Activated naive CD4-positive, alpha-beta T cell treated with anti-CD3 and anti-CD28 coated beads, Interleukin-2, amount 50 U/mL, for 16 hours (primary cell): ENCODE results near the gene DPP9.

ENCODE experiments used
- DNase-seq: peaks from one replicate; pipeline ENCODE4 v3.0.0-alpha.2; 2020

DPP9 gene

DNA sequence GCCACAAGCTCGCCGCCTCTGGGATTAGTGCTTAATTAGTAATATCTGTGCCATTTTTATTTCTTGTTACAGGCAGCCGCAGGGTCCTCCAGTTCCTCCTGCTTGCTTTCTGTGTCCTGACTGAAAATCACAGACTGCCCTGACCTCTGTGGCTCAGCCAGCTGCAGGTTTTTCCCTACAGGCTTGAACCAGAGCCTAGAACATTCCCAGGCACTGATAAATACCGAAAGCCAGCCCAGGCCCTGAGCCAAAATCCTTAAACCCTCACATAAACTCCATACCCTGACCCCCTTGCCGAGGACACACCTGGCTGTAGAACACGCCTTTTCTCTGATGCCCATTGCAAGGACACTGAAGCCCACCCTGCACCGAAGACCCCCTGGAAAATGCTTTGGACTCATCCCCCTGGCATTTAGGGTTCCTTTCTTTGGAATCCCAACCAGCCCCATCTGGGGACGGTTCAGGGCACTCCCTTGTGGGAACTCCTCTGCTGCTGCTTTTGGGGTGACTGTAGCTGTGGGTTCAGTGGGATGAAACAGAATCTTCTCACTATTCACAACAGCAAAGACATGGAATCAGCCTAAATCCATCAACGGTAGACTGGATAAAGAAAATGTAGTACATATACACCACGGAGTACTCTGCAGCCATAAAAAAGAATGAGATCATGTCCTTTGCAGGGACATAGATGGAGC lies 15.5 kb downstream of the DPP9 start:
- no peak for DNase-seq

DNA sequence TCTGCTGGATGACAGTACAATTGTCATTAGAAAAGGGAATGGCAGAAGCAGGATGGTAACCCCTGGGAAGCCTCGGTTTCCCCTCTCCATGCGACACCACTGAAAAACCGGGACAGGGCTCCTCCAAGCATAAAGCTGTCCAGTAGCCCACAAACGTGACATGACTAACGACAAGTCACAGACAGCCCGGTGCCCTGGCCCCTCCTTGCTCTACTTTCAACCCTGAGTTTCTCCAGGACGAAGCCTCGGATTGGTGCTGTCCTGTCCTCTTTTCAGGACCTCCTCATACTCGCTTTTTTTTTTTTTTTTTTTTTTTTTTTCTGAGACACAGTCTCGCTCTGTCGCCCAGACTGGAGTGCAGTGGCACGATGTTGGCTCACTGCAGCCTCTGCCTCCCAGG lies 16.3 kb downstream of the DPP9 start:
- no peak for DNase-seq

- DNase-seq = no peak
Observed at GRCh38 chr19:4705413-4706131, 18.1 kb downstream of the DPP9 start.

DNA sequence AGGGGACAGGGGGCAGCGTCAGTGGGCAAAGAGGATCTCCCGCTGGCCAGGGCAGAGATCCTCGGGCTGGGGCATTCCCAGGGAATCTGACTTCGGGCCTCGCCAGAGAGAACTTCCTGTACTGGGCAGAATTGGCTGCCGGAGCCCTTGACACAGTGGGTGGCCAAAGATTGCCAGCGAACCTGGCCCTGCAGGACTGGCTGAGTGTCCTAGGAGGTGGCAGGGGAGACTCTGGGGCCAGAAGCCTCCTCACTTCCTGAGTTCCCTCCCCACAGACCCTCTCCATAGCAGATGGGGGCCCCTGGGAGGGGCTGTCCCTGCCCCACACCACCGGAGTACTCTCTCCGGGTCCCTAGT lies 19.3 kb downstream of the DPP9 start:
- no peak for DNase-seq

GRCh38 chr19:4703671-4704316 lies 19.8 kb downstream of the DPP9 start:
- DNase-seq = no peak

- DNase-seq = no peak
Observed at GRCh38 chr19:4702764-4703163, 20.9 kb downstream of the DPP9 start.

DNA sequence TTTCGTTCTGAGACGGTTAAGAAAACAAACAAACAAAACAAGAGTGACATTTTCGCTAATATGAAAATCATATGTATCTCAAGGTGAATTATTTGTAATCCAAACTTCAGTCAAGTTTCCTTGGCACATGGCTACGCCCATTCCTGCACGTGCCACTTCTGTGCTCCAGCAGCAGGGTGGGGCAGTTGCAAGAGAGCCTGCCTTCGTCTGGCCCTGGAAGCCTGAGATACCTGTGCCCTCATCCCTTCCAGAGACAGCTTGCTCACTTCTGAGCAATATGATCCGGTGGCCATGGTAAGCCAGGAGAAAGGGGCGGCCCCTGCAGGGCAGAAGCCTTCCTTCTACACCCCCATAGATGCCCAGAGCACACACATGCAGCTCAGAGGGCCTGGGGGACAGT lies 22.1 kb downstream of the DPP9 start:
- DNase-seq = no peak

DNA sequence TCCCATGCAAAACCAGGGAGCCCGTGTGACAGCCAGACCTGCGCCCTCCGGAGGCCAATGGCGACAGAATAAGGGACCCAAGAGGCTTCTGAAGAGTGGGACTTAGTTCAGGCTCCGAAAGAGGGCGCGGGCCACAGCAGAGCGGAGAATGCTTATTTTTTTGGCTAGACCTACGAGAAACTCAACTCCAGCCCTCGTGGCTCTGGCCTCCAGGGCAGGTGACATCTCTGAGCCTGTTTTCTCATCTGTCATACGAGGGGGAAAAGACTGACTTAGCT lies 23.0 kb downstream of the DPP9 start:
- DNase-seq = no peak

GRCh38 chr19:4699826-4700692 lies 23.6 kb downstream of the DPP9 start:
- DNase-seq = no peak

DNA sequence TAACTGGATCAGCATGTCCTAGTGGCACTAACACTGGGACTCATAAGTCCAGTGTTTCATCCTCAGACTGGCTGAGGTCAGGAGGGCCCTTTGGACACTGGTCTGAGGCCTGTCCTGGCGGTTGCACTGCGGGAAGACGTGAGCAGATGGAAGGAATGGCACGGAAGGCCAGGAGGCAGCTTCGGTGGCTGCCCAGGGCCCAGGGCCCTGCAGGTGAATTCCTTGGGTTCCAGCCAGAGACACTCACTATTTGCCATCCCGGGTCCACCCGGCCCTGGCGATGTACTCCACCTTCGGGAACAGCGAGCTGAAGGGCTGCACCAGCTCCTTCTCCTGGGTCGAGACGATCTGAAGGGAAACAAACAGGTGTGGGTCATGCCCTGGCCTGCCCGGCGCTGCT lies 26.3 kb downstream of the DPP9 start:
- DNase-seq = no peak

GRCh38 chr19:4695224-4695731 lies 28.4 kb downstream of the DPP9 start:
- no peak for DNase-seq

DNA sequence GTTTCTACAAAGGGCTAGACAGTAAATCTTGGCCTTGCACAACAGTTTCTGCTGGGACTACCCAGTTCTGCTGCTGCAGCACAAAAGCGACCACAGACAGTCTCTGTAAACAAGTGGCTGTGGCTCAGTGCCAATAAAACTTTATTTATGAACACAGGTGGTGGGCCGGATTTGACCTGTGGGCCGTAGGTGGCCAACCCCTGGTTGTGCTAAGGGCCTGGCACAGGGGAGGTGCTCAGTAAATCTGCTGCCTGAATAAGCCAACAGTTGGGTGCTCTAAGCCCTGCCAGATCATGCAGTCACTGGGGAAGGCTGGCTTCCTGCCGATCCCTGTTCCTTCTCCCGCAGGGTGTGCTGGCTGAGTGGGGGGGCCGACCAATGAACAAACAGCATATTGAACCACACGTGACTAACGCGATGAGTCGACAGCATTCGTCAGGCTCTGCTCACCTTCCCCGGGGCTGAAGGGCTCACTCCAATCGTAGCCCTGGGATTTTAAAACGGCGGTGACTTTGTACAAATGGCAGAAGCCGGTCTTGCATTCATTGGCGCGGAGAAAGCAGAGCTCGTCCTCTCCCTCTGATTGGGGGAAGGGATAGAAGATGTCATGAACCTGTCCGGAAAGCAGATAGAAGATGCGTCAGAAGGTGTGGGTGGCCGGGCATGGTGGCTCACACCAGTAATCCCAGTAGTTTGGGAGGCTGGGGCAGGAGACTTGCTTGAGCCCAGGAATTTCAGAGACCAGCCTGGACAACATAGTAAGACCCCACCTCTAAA lies 29.2 kb downstream of the DPP9 start:
- DNase-seq = no peak

DNA sequence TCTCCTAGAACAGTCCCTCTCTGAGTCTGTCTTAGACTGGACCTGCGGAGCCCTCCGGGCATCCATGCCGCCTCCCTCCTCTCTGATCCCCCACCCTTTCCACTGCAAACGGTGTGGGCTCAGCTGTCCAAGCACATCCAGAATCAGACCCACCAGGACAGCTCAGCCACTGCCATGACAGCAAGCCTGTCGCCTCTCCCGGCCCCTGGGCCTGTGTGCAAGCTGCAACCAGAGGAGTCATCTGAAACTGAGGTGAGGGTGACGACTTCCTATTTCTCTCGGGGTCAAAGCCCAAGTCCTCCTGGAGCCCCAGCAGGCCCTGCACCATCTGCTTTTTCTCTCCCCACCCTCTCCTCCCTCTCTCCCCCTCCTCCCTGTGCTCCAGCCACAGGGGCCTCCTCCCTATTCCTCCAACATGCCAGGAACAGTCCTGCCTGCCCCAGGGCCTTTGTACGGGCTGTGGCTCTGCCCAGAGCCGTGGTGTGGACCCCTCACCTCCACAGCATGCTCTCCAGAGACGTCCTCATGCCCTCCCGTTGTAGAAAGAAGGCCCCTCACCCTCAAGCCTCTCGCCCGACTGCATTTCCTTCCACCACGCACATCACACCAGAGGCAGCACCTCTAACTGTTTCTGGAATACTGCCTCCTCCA lies 30.0 kb downstream of the DPP9 start:
- no peak for DNase-seq

- no peak for DNase-seq
Observed at GRCh38 chr19:4693078-4693350, 30.6 kb downstream of the DPP9 start.

- no peak for DNase-seq
Observed at GRCh38 chr19:4692251-4693077, 31.2 kb downstream of the DPP9 start.

- no peak for DNase-seq
Observed at GRCh38 chr19:4691373-4691772, 32.3 kb downstream of the DPP9 start.

GRCh38 chr19:4690361-4690760 lies 33.3 kb downstream of the DPP9 start:
- no peak for DNase-seq

DNA sequence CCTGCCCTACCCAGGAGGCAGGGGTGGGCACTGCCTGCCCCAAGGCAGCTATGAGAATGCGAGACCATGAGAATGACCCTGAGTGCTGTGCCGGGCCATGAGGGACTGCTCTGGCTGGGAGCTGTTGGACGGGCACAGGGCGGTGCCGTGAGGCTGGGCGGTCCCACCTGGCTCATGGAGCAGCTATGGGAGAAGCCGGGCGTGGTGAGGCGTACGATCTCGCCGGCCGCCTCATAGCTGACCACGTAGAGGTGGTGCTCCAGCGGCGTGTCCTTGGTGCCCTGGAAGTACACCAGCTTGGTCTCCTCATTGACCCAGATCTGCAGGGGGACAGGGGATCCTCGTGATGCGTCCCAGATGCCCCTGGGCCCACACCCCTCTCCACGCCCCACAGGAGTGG lies 34.2 kb downstream of the DPP9 start:
- DNase-seq = no peak

- DNase-seq = no peak
Observed at GRCh38 chr19:4688587-4688986, 35.1 kb downstream of the DPP9 start.

- DNase-seq = no peak
Observed at GRCh38 chr19:4687396-4687795, 36.2 kb downstream of the DPP9 start.

- no peak for DNase-seq
Observed at GRCh38 chr19:4686700-4687099, 36.9 kb downstream of the DPP9 start.
